ENCODE measurements around the gene CDH5.

- no peak for TF ChIP-seq EZH2 (IDR thresholded peaks at IDR 0.05; ENCODE audit: insufficient read depth, poor library complexity, severe bottlenecking)
- TF ChIP-seq EZH2phosphoT487 (IDR thresholded peaks at IDR 0.05; ENCODE audit: insufficient read depth, low read depth): no peak
These were observed 1.6 kb upstream of the CDH5 start for GRCh38 chr16:66364959-66365306.
